ENCODE measurements around the gene ZNF853.

DNA sequence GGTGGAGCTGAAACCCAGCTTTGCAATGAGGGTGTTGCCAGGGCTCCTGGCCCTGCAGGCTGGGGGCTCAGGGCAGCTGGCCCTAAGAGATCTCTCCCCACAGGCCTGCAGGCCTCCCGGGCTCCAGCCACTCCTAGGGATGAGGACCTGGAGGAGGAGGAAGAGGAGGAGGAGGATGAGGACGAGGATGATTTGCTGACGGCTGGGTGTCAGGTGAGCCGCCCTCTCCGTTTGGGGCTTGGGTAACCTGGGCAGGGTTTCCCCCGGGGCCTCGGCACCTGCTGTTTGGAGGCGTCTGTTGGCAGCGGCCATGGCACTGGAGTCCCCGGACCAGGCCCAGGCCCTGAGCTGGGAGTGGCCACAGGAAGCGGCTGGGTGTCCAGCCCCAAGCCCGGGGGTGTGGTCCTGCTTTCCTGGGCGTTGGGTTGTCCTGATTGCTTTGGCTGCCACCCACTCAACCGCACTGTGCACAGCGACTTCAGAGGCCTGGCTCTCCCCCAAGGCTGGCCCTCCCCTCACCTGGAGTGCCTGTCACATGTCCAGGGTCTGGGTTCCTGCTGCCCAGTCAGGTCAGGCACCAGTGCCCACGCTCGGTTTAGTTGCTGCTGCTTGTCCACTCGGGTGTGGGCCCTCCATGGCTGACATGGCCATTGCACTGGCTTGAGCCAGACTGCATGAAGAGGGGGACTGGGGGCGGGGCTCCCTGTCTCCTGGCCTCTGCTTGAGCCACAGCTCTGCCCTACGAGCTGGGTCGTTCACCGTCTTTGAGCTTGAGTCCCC, 27.6 kb downstream of the ZNF853 start:
- TF ChIP-seq, protein P1, sequence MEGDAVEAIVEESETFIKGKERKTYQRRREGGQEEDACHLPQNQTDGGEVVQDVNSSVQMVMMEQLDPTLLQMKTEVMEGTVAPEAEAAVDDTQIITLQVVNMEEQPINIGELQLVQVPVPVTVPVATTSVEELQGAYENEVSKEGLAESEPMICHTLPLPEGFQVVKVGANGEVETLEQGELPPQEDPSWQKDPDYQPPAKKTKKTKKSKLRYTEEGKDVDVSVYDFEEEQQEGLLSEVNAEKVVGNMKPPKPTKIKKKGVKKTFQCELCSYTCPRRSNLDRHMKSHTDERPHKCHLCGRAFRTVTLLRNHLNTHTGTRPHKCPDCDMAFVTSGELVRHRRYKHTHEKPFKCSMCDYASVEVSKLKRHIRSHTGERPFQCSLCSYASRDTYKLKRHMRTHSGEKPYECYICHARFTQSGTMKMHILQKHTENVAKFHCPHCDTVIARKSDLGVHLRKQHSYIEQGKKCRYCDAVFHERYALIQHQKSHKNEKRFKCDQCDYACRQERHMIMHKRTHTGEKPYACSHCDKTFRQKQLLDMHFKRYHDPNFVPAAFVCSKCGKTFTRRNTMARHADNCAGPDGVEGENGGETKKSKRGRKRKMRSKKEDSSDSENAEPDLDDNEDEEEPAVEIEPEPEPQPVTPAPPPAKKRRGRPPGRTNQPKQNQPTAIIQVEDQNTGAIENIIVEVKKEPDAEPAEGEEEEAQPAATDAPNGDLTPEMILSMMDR (IDR thresholded peaks at IDR 0.05; ENCODE audit: insufficient read depth, low read length, poor library complexity, severe bottlenecking), result no peak
- no peak for TF ChIP-seq EZH2phosphoT487 (conservative IDR thresholded peaks at IDR 0.05; ENCODE audit: low read length)
